Measurements from ENCODE around the gene WWOX.

WWOX gene

DNA sequence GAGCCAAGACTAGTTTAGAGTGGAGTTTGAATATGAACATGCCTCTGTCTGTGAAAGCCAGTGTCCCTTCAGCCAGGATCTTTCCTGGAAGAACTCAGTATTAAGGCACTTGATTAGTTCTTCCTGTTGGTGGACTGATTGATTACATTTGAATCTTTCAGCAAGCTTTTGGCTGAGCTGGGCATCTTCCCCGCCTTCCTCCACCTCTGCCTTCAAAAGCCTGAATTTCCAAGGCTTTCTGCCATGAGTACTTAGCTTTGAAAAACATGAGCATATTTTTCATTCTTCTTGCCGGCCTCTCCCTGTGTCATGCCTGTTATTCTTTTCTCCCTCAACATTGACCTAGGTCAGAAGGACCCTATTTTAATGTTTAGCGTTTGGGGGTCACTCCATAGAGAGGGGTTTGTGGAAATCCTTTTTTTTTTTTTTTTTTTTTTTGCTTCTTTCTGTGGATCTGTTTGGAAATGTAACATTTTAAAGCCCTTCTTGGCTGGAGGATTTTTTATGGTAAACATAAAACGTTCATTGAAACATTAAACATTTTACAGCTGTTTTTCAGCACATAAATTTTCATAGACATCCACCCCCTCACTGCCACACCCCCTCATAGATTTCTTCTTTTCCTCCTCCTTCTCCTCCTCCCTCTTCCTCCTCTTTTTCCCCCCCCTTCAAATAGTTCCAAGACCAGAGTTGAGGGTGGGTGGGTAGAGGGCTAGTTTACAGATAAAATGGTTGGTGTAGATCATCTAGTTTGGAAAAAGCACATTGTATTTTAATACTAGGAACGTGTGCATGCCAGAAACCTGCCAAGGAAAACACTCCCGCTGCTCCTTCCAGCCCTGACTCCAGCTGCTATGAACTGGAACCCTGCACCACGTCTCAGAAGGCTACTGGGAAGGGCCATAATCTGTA, 645.9 kb downstream of the WWOX start:
- Histone ChIP-seq H3K79me2 (ENCODE audit: low read length) (peaks cover 100% of the 10 kb centered on the region), H3K27me3 (replicated peaks; ENCODE audit: insufficient read depth, low read length) (no peaks in the 10 kb centered on the region), H3K9ac (ENCODE audit: low read length) (peak overlapping the region; percentile 13; the same call in 1 of the 2 replicates), H3K4me1 (ENCODE audit: low read length) (peaks cover 71% of the 10 kb centered on the region), H3K36me3 (replicated peaks; ENCODE audit: insufficient read depth, low read length) (no peaks in the 10 kb centered on the region), H3K9me3 (replicated peaks; ENCODE audit: insufficient read depth, low read length) (no peaks in the 10 kb centered on the region), H3F3A (ENCODE audit: insufficient read depth, low read length) (peaks cover 93% of the 10 kb centered on the region), H2AFZ (ENCODE audit: low read length) (no peak overlapping the region), H3K27ac (ENCODE audit: low read length) (peak overlapping the region; percentile 78; the same call in 1 of the 2 replicates), H3K9me2 (replicated peaks; ENCODE audit: insufficient read depth, low read length) (no peaks in the 10 kb centered on the region), H4K20me1 (ENCODE audit: insufficient read depth, low read length) (peaks cover 95% of the 10 kb centered on the region), H3K4me2 (ENCODE audit: low read depth, low read length) (peak overlapping the region; percentile 69), H3K4me3 (ENCODE audit: low read length) (no peak overlapping the region)
- TF ChIP-seq EZH2 (optimal IDR thresholded peaks at IDR 0.05; ENCODE audit: low read depth, low read length) (no peak), EZH2phosphoT487 (IDR thresholded peaks at IDR 0.05; ENCODE audit: low read length) (no peak)
- TF ChIP-seq, protein P1, sequence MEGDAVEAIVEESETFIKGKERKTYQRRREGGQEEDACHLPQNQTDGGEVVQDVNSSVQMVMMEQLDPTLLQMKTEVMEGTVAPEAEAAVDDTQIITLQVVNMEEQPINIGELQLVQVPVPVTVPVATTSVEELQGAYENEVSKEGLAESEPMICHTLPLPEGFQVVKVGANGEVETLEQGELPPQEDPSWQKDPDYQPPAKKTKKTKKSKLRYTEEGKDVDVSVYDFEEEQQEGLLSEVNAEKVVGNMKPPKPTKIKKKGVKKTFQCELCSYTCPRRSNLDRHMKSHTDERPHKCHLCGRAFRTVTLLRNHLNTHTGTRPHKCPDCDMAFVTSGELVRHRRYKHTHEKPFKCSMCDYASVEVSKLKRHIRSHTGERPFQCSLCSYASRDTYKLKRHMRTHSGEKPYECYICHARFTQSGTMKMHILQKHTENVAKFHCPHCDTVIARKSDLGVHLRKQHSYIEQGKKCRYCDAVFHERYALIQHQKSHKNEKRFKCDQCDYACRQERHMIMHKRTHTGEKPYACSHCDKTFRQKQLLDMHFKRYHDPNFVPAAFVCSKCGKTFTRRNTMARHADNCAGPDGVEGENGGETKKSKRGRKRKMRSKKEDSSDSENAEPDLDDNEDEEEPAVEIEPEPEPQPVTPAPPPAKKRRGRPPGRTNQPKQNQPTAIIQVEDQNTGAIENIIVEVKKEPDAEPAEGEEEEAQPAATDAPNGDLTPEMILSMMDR (IDR thresholded peaks at IDR 0.05; ENCODE audit: low read length): no peak
- no peak for DNase-seq

DNA sequence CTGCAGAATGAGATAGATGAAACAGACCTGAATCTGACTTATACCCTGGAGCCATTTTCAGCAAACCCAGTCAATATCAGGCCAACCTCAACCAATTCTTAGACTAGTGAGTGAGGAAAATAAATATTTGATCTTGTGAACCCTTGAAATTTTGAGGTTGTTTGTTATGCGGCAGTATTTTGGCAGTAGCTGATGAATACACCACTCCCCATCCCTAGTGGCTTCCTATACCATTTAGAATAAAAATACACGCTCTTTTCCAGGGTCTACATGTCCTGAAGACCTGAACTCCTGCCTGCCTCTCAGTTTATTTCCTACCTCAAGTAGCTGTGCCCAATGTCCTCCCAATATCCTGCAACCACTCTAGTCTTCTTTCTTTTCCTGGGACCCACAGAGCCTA, 647.3 kb downstream of the WWOX start:
- Histone ChIP-seq H3K4me1 (ENCODE audit: low read length) (peaks cover 67% of the 10 kb centered on the region), H3F3A (ENCODE audit: insufficient read depth, low read length) (peaks cover 92% of the 10 kb centered on the region), H3K4me3 (ENCODE audit: low read length) (no peak overlapping the region), H3K27me3 (replicated peaks; ENCODE audit: insufficient read depth, low read length) (no peaks in the 10 kb centered on the region), H3K9ac (ENCODE audit: low read length) (no peak overlapping the region), H2AFZ (ENCODE audit: low read length) (no peak overlapping the region), H3K4me2 (ENCODE audit: low read depth, low read length) (peak overlapping the region; percentile 69; the same call in 1 of the 2 replicates), H3K79me2 (ENCODE audit: low read length) (peaks cover 99% of the 10 kb centered on the region), H4K20me1 (ENCODE audit: insufficient read depth, low read length) (peaks cover 94% of the 10 kb centered on the region), H3K27ac (ENCODE audit: low read length) (peak overlapping the region; percentile 78; the same call in 1 of the 2 replicates), H3K9me3 (replicated peaks; ENCODE audit: insufficient read depth, low read length) (no peaks in the 10 kb centered on the region), H3K9me2 (replicated peaks; ENCODE audit: insufficient read depth, low read length) (no peaks in the 10 kb centered on the region), H3K36me3 (replicated peaks; ENCODE audit: insufficient read depth, low read length) (no peaks in the 10 kb centered on the region)
- no peak for DNase-seq
- TF ChIP-seq, protein P1 (IDR thresholded peaks at IDR 0.05; ENCODE audit: low read length): no peak
- TF ChIP-seq EZH2 (optimal IDR thresholded peaks at IDR 0.05; ENCODE audit: low read depth, low read length) (no peak), EZH2phosphoT487 (IDR thresholded peaks at IDR 0.05; ENCODE audit: low read length) (no peak)

DNA sequence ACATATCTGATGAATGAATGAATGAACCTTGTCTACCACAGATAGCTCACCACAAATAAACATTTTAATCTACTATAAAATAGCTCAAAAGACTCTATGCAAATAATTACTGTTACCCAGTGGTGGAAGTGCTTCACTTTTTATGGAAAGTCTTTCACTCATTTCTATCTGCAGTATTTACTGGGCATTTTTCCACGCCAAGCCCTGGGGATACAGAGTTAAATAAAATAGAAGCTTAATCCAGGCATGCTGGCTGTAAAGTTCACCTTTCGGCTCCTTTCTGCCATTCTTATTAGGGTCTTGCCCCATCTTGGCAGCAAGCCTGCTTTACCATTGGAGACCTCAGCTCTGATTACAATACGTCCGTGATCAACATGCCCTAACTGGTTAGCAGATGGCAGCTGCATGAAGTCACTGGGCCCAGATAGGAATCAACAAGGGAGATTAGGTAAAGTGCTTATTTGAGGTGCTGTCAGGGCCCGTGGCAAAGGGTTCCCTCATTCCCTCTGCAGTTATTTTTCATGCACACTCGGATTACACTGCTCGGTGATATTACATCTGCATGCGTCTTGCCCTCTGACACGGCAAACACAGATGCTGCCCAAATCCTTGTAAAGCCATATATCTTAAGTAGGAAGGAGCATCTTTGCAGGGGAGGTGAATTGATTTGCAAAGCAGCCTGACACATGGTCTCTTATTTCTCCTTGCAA, 648.9 kb downstream of the WWOX start:
- TF ChIP-seq EZH2phosphoT487 (IDR thresholded peaks at IDR 0.05; ENCODE audit: low read length) (no peak), EZH2 (optimal IDR thresholded peaks at IDR 0.05; ENCODE audit: low read depth, low read length) (no peak)
- TF ChIP-seq, protein P1 (IDR thresholded peaks at IDR 0.05; ENCODE audit: low read length): no peak
- H4K20me1 ChIP-seq (ENCODE audit: insufficient read depth, low read length): peaks cover 92% of the 10 kb centered on the region
- H3K79me2 ChIP-seq (ENCODE audit: low read length): peaks cover 99% of the 10 kb centered on the region
- peak overlapping the region; percentile 35; the same call in 1 of the 2 replicates for H3K9ac ChIP-seq (ENCODE audit: low read length)
- no peaks in the 10 kb centered on the region for H3K9me2 ChIP-seq (replicated peaks; ENCODE audit: insufficient read depth, low read length)
- DNase-seq: peak; percentile 11
- H3K9me3 ChIP-seq (replicated peaks; ENCODE audit: insufficient read depth, low read length): no peaks in the 10 kb centered on the region
- no peak overlapping the region for H2AFZ ChIP-seq (ENCODE audit: low read length)
- H3K36me3 ChIP-seq (replicated peaks; ENCODE audit: insufficient read depth, low read length): no peaks in the 10 kb centered on the region; the same call in 1 of the 2 replicates
- H3K4me1 ChIP-seq (ENCODE audit: low read length): peaks cover 54% of the 10 kb centered on the region
- peak overlapping the region; percentile 69 for H3K4me2 ChIP-seq (ENCODE audit: low read depth, low read length)
- H3K27ac ChIP-seq (ENCODE audit: low read length): peak overlapping the region; percentile 78; the same call in 1 of the 2 replicates
- peaks cover 88% of the 10 kb centered on the region for H3F3A ChIP-seq (ENCODE audit: insufficient read depth, low read length)
- no peaks in the 10 kb centered on the region for H3K27me3 ChIP-seq (replicated peaks; ENCODE audit: insufficient read depth, low read length)
- peak overlapping the region; percentile 30; the same call in 1 of the 2 replicates for H3K4me3 ChIP-seq (ENCODE audit: low read length)

Data from MM.1S (cell line).